Upper lobe of left lung (tissue), 6 donors: ENCODE data around the gene BCAS3. TPM values are rescaled to one million over a fixed set of nuclear protein-coding genes. Genes with fewer than 3 reads are reported as not detected.

Experiments
- ATAC-seq, 2 donors: fragments of 200-7000 bp; cut with Tn5 transposase; one replicate each; pipeline ENCODE4 v1.9.1; 2022; ENCODE audit warnings: mild to moderate bottlenecking in 2 of 2, moderate library complexity in 2 of 2; ENCODE audit not compliant: low FRiP score in 2 of 2
- DNase-seq, 2 donors: peaks; one replicate each; pipeline ENCODE4 v3.0.0-alpha.2; 2019 to 2020
- H3K27ac ChIP-seq, 4 donors: fragments of 200-600 bp; sonication (generic); one replicate each; pipeline ENCODE4 v1.5.1; 2016 to 2019
- H3K27me3 ChIP-seq, 4 donors: fragments of 200-600 bp; sonication (generic); one replicate each; pipeline ENCODE4 v1.5.1; 2017 to 2019
- H3K36me3 ChIP-seq, 4 donors: fragments of 200-600 bp; sonication (generic); one replicate each; pipeline ENCODE4 v1.5.1; 2016 to 2019
- H3K4me1 ChIP-seq, 4 donors: fragments of 200-600 bp; sonication (generic); one replicate each; pipeline ENCODE4 v1.5.1; 2018 to 2019
- H3K4me3 ChIP-seq, 4 donors: fragments of 200-600 bp; sonication (generic); one replicate each; pipeline ENCODE4 v1.5.1; 2017 to 2019; ENCODE audit warnings: mild to moderate bottlenecking in 2 of 4, moderate library complexity in 1 of 4
- H3K9me3 ChIP-seq, 4 donors: fragments of 200-600 bp; sonication (generic); one replicate each; pipeline ENCODE4 v1.5.1; 2018 to 2019
- CTCF ChIP-seq, 6 experiments: fragments of 450-650 bp in 4 of 6; fragments of 200-600 bp in 2 of 6; sonication (generic) in 2 of 6; IDR thresholded peaks; one replicate each; pipeline ENCODE4 v1.5.1; 2016 to 2019; ENCODE audit warnings: antibody characterized with exemption in 6 of 6
- EP300 ChIP-seq, 4 donors: sonication (generic); formaldehyde crosslinking; IDR thresholded peaks; one replicate each; pipeline ENCODE4 v1.5.1; 2017; ENCODE audit warnings: antibody characterized with exemption in 4 of 4, control low read depth in 2 of 4
- POLR2A ChIP-seq, 4 donors: fragments of 450-650 bp; IDR thresholded peaks; one replicate each; pipeline ENCODE4 v1.5.1; 2016 to 2017; ENCODE audit warnings: antibody characterized with exemption in 4 of 4, mild to moderate bottlenecking in 2 of 4
- POLR2AphosphoS5 ChIP-seq, 2 donors: sonication (generic); formaldehyde crosslinking; IDR thresholded peaks; one replicate each; pipeline ENCODE4 v1.5.1; 2017; ENCODE audit warnings: antibody characterized with exemption in 2 of 2
- WGBS, 2 donors: methylation state at CpG; one replicate each; pipeline ENCODE4 v1.1.5; 2017 to 2018; 5-methylcytosine and 5-hydroxymethylcytosine counted together
- total RNA-seq, 6 donors: library from RNA; depleted of rRNA in 4 of 6; stranded (reverse); fragments of >200 nt in 4 of 6; gene quantifications; one replicate each; pipeline versions ENCODE4 v1.1.0 to v1.2.1, GENCODE V29; 2016 to 2021
- donor health status: DM: no; HTN: no; CAD: no; lungs with moderate emphysema.
- donor health status: DM: no; HTN: yes; CAD: no; lungs with severe emphysema.

Gene BCAS3
- total RNA-seq, 6 donors from 2014 or later, result 20.1 to 111 (median 37.0) TPM

GRCh38 chr17:60637683-60638082, 40.0 kb upstream of the BCAS3 start:
- no peak overlapping the region for H3K27ac ChIP-seq
- H3K4me1 ChIP-seq, result peaks cover 0 to 5% (median 1%) of the 10 kb centered on the region in 4 donors
- 87 to 93% methylated on average over 2 of the region's 2 CpGs for WGBS, 2 donors
- H3K36me3 ChIP-seq, result peaks cover 8 to 60% (median 23%) of the 10 kb centered on the region in 4 donors
- H3K9me3 ChIP-seq, result no peaks in the 10 kb centered on the region
- no peak for DNase-seq
- no peaks in the 10 kb centered on the region for H3K27me3 ChIP-seq
- TF ChIP-seq EP300 (IDR thresholded peaks at IDR 0.05), result no peak
- TF ChIP-seq POLR2AphosphoS5 (IDR thresholded peaks at IDR 0.05), result no peak
- TF ChIP-seq POLR2A (IDR thresholded peaks at IDR 0.05), result no peak
- TF ChIP-seq CTCF (IDR thresholded peaks at IDR 0.05), result no peak
- H3K4me3 ChIP-seq, result no peak overlapping the region
- ATAC-seq, result no peak

GRCh38 chr17:60639019-60639330, 38.7 kb upstream of the BCAS3 start:
- DNase-seq (no peak), ATAC-seq (no peak)
- H3K36me3 ChIP-seq, result peaks cover 8 to 53% (median 23%) of the 10 kb centered on the region in 4 donors
- H3K9me3 ChIP-seq, result no peaks in the 10 kb centered on the region
- TF ChIP-seq EP300 (IDR thresholded peaks at IDR 0.05), result no peak
- TF ChIP-seq POLR2AphosphoS5 (IDR thresholded peaks at IDR 0.05), result no peak
- no peak for TF ChIP-seq CTCF (IDR thresholded peaks at IDR 0.05)
- no peak for TF ChIP-seq POLR2A (IDR thresholded peaks at IDR 0.05)
- H3K4me1 ChIP-seq, result peaks cover 0 to 5% (median 1%) of the 10 kb centered on the region in 4 donors
- no peaks in the 10 kb centered on the region for H3K27me3 ChIP-seq
- WGBS, 2 donors, result 73 to 78% methylated on average over 4 of the region's 4 CpGs
- no peak overlapping the region for H3K4me3 ChIP-seq
- no peak overlapping the region for H3K27ac ChIP-seq

GRCh38 chr17:60640503-60640902, 37.1 kb upstream of the BCAS3 start:
- ATAC-seq (no peak), DNase-seq (no peak)
- Histone ChIP-seq H3K9me3 (no peaks in the 10 kb centered on the region), H3K27ac (no peak overlapping the region), H3K27me3 (no peaks in the 10 kb centered on the region), H3K36me3 (peaks cover 6 to 46% (median 15%) of the 10 kb centered on the region in 4 donors), H3K4me3 (no peak overlapping the region), H3K4me1 (peaks cover 0 to 5% (median 1%) of the 10 kb centered on the region in 4 donors)
- WGBS, 2 donors, result 85 to 88% methylated on average over 2 of the region's 2 CpGs
- TF ChIP-seq EP300 (IDR thresholded peaks at IDR 0.05), result no peak
- no peak for TF ChIP-seq POLR2AphosphoS5 (IDR thresholded peaks at IDR 0.05)
- no peak for TF ChIP-seq CTCF (IDR thresholded peaks at IDR 0.05)
- TF ChIP-seq POLR2A (IDR thresholded peaks at IDR 0.05), result no peak

GRCh38 chr17:60641126-60641525, 36.5 kb upstream of the BCAS3 start:
- peaks cover 0 to 11% (median 1%) of the 10 kb centered on the region in 4 donors for H3K4me1 ChIP-seq
- H3K36me3 ChIP-seq, result peaks cover 0 to 40% (median 9%) of the 10 kb centered on the region in 4 donors
- H3K27ac ChIP-seq, result no peak overlapping the region
- TF ChIP-seq POLR2AphosphoS5 (IDR thresholded peaks at IDR 0.05) (no peak), EP300 (IDR thresholded peaks at IDR 0.05) (no peak), POLR2A (IDR thresholded peaks at IDR 0.05) (no peak), CTCF (IDR thresholded peaks at IDR 0.05) (no peak)
- H3K9me3 ChIP-seq, result no peaks in the 10 kb centered on the region
- no peak for DNase-seq
- no peak overlapping the region for H3K4me3 ChIP-seq
- no peaks in the 10 kb centered on the region for H3K27me3 ChIP-seq
- no peak for ATAC-seq
- 89 to 91% methylated on average over 3 of the region's 3 CpGs for WGBS, 2 donors

- Histone ChIP-seq H3K9me3 (no peaks in the 10 kb centered on the region), H3K4me3 (no peak overlapping the region), H3K4me1 (peaks cover 0 to 11% (median 2%) of the 10 kb centered on the region in 4 donors), H3K27ac (no peak overlapping the region), H3K27me3 (no peaks in the 10 kb centered on the region), H3K36me3 (peaks cover 0 to 33% (median 5%) of the 10 kb centered on the region in 4 donors)
- ATAC-seq (peak; percentile 59 to 71), DNase-seq (peak in 1 of 2 donors; percentile 61)
- WGBS, 2 donors, result 19 to 30% methylated on average over 1 of the region's 1 CpG
- TF ChIP-seq EP300 (IDR thresholded peaks at IDR 0.05) (no peak), POLR2A (IDR thresholded peaks at IDR 0.05) (no peak), CTCF (IDR thresholded peaks at IDR 0.05) (peak; percentile 18 to 40 (median 29)), POLR2AphosphoS5 (IDR thresholded peaks at IDR 0.05) (no peak)
These were observed 35.8 kb upstream of the BCAS3 start for GRCh38 chr17:60641810-60642220.
